SK-N-SH treated with all-trans-retinoic acid at 6 μM for 48 hours (cell line): ENCODE data around the gene TGFA.

Source experiments
- CSRNP3 ChIP-seq: fragments of 250-450 bp; sonication (Bioruptor Pico); IDR thresholded peaks from 2 replicates; pipeline ENCODE4 v1.5.1; 2021; ENCODE audit warnings: mild to moderate bottlenecking, moderate library complexity
- PATZ1 ChIP-seq: fragments of 250-450 bp; sonication (Bioruptor Pico); IDR thresholded peaks from 2 replicates; pipeline ENCODE4 v1.8.0; 2020; ENCODE audit warnings: mild to moderate bottlenecking, moderate library complexity, borderline replicate concordance
- POU6F1 ChIP-seq: fragments of 250-450 bp; sonication (Bioruptor Pico); IDR thresholded peaks from 2 replicates; pipeline ENCODE4 v1.8.0; 2021; ENCODE audit warnings: low read depth, mild to moderate bottlenecking, moderate library complexity, borderline replicate concordance
- SNAI2 ChIP-seq: fragments of 250-450 bp; sonication (Bioruptor Pico); IDR thresholded peaks from 2 replicates; pipeline ENCODE4 v1.5.0; 2020; ENCODE audit warnings: mild to moderate bottlenecking, moderate library complexity
- ZC3H10 ChIP-seq: fragments of 250-450 bp; sonication (Bioruptor Pico); IDR thresholded peaks from 2 replicates; pipeline ENCODE4 v1.5.1; 2021; ENCODE audit warnings: mild to moderate bottlenecking, moderate library complexity

GRCh38 chr2:70525032-70525431 lies 28.6 kb downstream of the TGFA start:
- TF ChIP-seq ZC3H10 (CRISPR knock-in tag): no peak
- TF ChIP-seq PATZ1 (CRISPR knock-in tag): no peak
- TF ChIP-seq SNAI2 (CRISPR knock-in tag): no peak
- TF ChIP-seq CSRNP3 (CRISPR knock-in tag): no peak
- no peak for TF ChIP-seq POU6F1 (CRISPR knock-in tag)
